Activated CD8-positive, alpha-beta memory T cell treated with anti-CD3 and anti-CD28 coated beads for 48 hours (primary cell): ENCODE data around the gene SFTPB.
"Not testable (repeated sequence)": the region's sequence is repeated elsewhere in the genome, so short reads cannot be mapped to it uniquely, and the experiment has no call there.

Experiments
- DNase-seq, 3 experiments: peaks; one replicate each; pipeline ENCODE4 v3.0.0-alpha.2; 2020; ENCODE audit warnings: low read depth in 2 of 3, low spot score in 2 of 3

The SFTPB gene

GRCh38 chr2:85657399-85657798, 10.6 kb downstream of the SFTPB start:
- not testable (repeated sequence) for DNase-seq

- DNase-seq = no peak
Measured at GRCh38 chr2:85656468-85656867, 11.5 kb downstream of the SFTPB start.

GRCh38 chr2:85655961-85656417, 12.0 kb downstream of the SFTPB start:
- DNase-seq = no peak

- no peak for DNase-seq
Measured at GRCh38 chr2:85653996-85654395, 14.0 kb downstream of the SFTPB start.

- DNase-seq = no peak
Measured at GRCh38 chr2:85652056-85652455, 15.9 kb downstream of the SFTPB start.

GRCh38 chr2:85651097-85651496, 16.9 kb downstream of the SFTPB start:
- DNase-seq = no peak

GRCh38 chr2:85650456-85650855, 17.5 kb downstream of the SFTPB start:
- no peak for DNase-seq

- no peak for DNase-seq
Measured at GRCh38 chr2:85649201-85650190, 18.5 kb downstream of the SFTPB start.

- no peak for DNase-seq
Measured at GRCh38 chr2:85648619-85649018, 19.4 kb downstream of the SFTPB start.

- DNase-seq = no peak
Measured at GRCh38 chr2:85647823-85648526, 20.0 kb downstream of the SFTPB start.

GRCh38 chr2:85646166-85646565, 21.8 kb downstream of the SFTPB start:
- DNase-seq = no peak

- no peak for DNase-seq
Measured at GRCh38 chr2:85644909-85645308, 23.1 kb downstream of the SFTPB start.

GRCh38 chr2:85642725-85643124, 25.3 kb downstream of the SFTPB start:
- DNase-seq = no peak

GRCh38 chr2:85635636-85636035, 32.4 kb downstream of the SFTPB start:
- no peak for DNase-seq

- no peak for DNase-seq
Measured at GRCh38 chr2:85635011-85635410, 33.0 kb downstream of the SFTPB start.

GRCh38 chr2:85631316-85631715, 36.7 kb downstream of the SFTPB start:
- DNase-seq = no peak

GRCh38 chr2:85628658-85629057, 39.3 kb downstream of the SFTPB start:
- no peak for DNase-seq

- DNase-seq = no peak
Measured at GRCh38 chr2:85623991-85624390, 44.0 kb downstream of the SFTPB start.

GRCh38 chr2:85621338-85621737, 46.7 kb downstream of the SFTPB start:
- DNase-seq = no peak

GRCh38 chr2:85619617-85620016, 48.4 kb downstream of the SFTPB start:
- DNase-seq = no peak

GRCh38 chr2:85617723-85618122, 50.3 kb downstream of the SFTPB start:
- not testable (repeated sequence) for DNase-seq

GRCh38 chr2:85615413-85615728, 52.6 kb downstream of the SFTPB start:
- no peak for DNase-seq
